Neuronal stem cell (in vitro differentiated cells): Measurements from ENCODE around the gene RETREG3.
"Not testable (repeated sequence)": the region's sequence is repeated elsewhere in the genome, so short reads cannot be mapped to it uniquely, and the experiment has no call there.

Source experiments
- DNase-seq: peaks from one replicate; pipeline ENCODE4 v3.0.0-alpha.2; 2013; ENCODE audit warnings: low spot score
- H2AFZ ChIP-seq: one replicate; pipeline ENCODE4 v1.6.1; 2013; ENCODE audit warnings: mild to moderate bottlenecking, low read length, inconsistent platforms
- H2AK5ac ChIP-seq: 2 replicates; pipeline ENCODE4 v1.6.1; 2013; ENCODE audit warnings: low read depth, mild to moderate bottlenecking, inconsistent platforms, low read length, moderate library complexity, mixed read lengths
- H2BK120ac ChIP-seq: 2 replicates; pipeline ENCODE4 v1.6.1; 2013; ENCODE audit warnings: low read depth, mild to moderate bottlenecking, inconsistent platforms, low read length, moderate library complexity, mixed read lengths
- H2BK12ac ChIP-seq: one replicate; pipeline ENCODE4 v1.6.1; 2013; ENCODE audit warnings: low read length, inconsistent platforms
- H2BK15ac ChIP-seq: 2 replicates; pipeline ENCODE4 v1.6.1; 2013; ENCODE audit warnings: mild to moderate bottlenecking, low read length, inconsistent platforms, mixed read lengths
- H2BK5ac ChIP-seq: one replicate; pipeline ENCODE4 v1.6.1; 2013; ENCODE audit warnings: inconsistent platforms, mild to moderate bottlenecking, low read length, moderate library complexity
- H3K14ac ChIP-seq: one replicate; pipeline ENCODE4 v1.6.1; 2013; ENCODE audit warnings: low read length, inconsistent platforms
- H3K18ac ChIP-seq: 2 replicates; pipeline ENCODE4 v1.6.1; 2013; ENCODE audit warnings: low read length, inconsistent platforms
- H3K23ac ChIP-seq: 2 replicates; pipeline ENCODE4 v1.6.1; 2013; ENCODE audit warnings: low read depth, mild to moderate bottlenecking, mixed read lengths, low read length, inconsistent platforms; ENCODE audit not compliant: poor library complexity
- H3K27ac ChIP-seq: replicated peaks from 3 replicates; pipeline ENCODE4 v1.5.1; 2013; ENCODE audit warnings: low read length, inconsistent platforms
- H3K27me3 ChIP-seq, 3 experiments: 2 replicates each; pipeline ENCODE4 v1.6.1; 2013; ENCODE audit warnings: low read length in 3 of 3, mild to moderate bottlenecking in 2 of 3, inconsistent platforms in 1 of 3, low read depth in 1 of 3, mixed read lengths in 1 of 3, moderate library complexity in 1 of 3; ENCODE audit not compliant: control insufficient read depth in 3 of 3, insufficient read depth in 3 of 3
- H3K36me3 ChIP-seq, 2 donors: replicated peaks in 1 of 2; 2 replicates each; pipeline ENCODE4 v1.6.1; 2013; ENCODE audit warnings: low read length in 2 of 2; ENCODE audit not compliant: control insufficient read depth in 2 of 2, insufficient read depth in 2 of 2
- H3K4ac ChIP-seq: 2 replicates; pipeline ENCODE4 v1.6.1; 2013; ENCODE audit warnings: inconsistent platforms, mild to moderate bottlenecking, low read length, moderate library complexity
- H3K4me1 ChIP-seq, 2 donors: 1 replicate in 1 of 2; 2 replicates in 1 of 2; pipeline ENCODE4 v1.6.1; 2013; ENCODE audit warnings: low read length in 2 of 2, low read depth in 1 of 2; ENCODE audit not compliant: control insufficient read depth in 2 of 2, insufficient read depth in 1 of 2
- H3K4me2 ChIP-seq: one replicate; pipeline ENCODE4 v1.6.1; 2013; ENCODE audit warnings: mild to moderate bottlenecking, low read length, inconsistent platforms; ENCODE audit not compliant: insufficient read depth, poor library complexity, severe bottlenecking
- H3K4me3 ChIP-seq, 2 donors: 2 replicates each; pipeline ENCODE4 v1.5.1; 2013; ENCODE audit warnings: low read length in 2 of 2, mild to moderate bottlenecking in 2 of 2, inconsistent platforms in 1 of 2, moderate library complexity in 1 of 2
- H3K79me1 ChIP-seq: one replicate; pipeline ENCODE4 v1.6.1; 2013; ENCODE audit warnings: low read depth, mild to moderate bottlenecking, inconsistent platforms, low read length, moderate library complexity
- H3K9ac ChIP-seq: one replicate; pipeline ENCODE4 v1.6.1; 2013; ENCODE audit warnings: mild to moderate bottlenecking, low read depth, low read length, inconsistent platforms; ENCODE audit not compliant: poor library complexity
- H3K9me3 ChIP-seq, 2 donors: replicated peaks in 1 of 2; 2 replicates each; pipeline versions ENCODE3 to v1.6.1; 2013; ENCODE audit warnings: low read length in 2 of 2, mild to moderate bottlenecking in 2 of 2, inconsistent platforms in 1 of 2, low read depth in 1 of 2, mixed read lengths in 1 of 2, moderate library complexity in 1 of 2; ENCODE audit not compliant: control insufficient read depth in 2 of 2, insufficient read depth in 1 of 2
- H4K8ac ChIP-seq: one replicate; pipeline ENCODE4 v1.6.1; 2013; ENCODE audit warnings: low read depth, mild to moderate bottlenecking, inconsistent platforms, low read length, moderate library complexity
- H4K91ac ChIP-seq: one replicate; pipeline ENCODE4 v1.6.1; 2013; ENCODE audit warnings: low read length, low read depth, mild to moderate bottlenecking, inconsistent platforms; ENCODE audit not compliant: poor library complexity
- WGBS, 2 donors: extraction: QIAGEN DNeasy Blood & Tissue Kit; methylation state at CpG; one replicate each; pipeline ENCODE4 v1.1.7; 2013; ENCODE audit warnings: missing lambda C conversion rate in 2 of 2, mixed read lengths in 1 of 2; ENCODE audit not compliant: insufficient read length in 2 of 2, insufficient replicate concordance in 1 of 2; ENCODE audit errors: extremely low coverage in 2 of 2; 5-methylcytosine and 5-hydroxymethylcytosine counted together

RETREG3 gene

GRCh38 chr17:42554250-42555121 is 54.7 kb downstream of the RETREG3 start:
- Histone ChIP-seq H2BK15ac (peak overlapping the region; percentile 15), H3K4me2 (peak overlapping the region; percentile 77), H3K4ac (peak overlapping the region; percentile 13), H4K8ac (no peak overlapping the region), H3K9me3 (no peaks in the 10 kb centered on the region), H2AFZ (peak overlapping the region; percentile 96), H4K91ac (peak overlapping the region; percentile 2), H3K9ac (peak overlapping the region; percentile 95), H2BK120ac (peak overlapping the region; percentile 47), H3K27me3 (no peaks in the 10 kb centered on the region), H2BK12ac (peak overlapping the region; percentile 2), H3K4me3 (peak overlapping the region; percentile 89 to 97), H3K36me3 (no peaks in the 10 kb centered on the region), H3K18ac (peak overlapping the region; percentile 86), H3K23ac (peak overlapping the region; percentile 50), H3K27ac (peak overlapping the region; percentile 78), H2AK5ac (peak overlapping the region; percentile 54), H3K4me1 (peaks cover 6 to 8% of the 10 kb centered on the region in 2 donors), H3K79me1 (peaks cover 6% of the 10 kb centered on the region), H3K14ac (peak overlapping the region; percentile 40), H2BK5ac (peak overlapping the region; percentile 83)
- peak; percentile 86 for DNase-seq
- no CpG with 5 or more reads among the region's 82 CpGs for WGBS, 2 donors

DNA sequence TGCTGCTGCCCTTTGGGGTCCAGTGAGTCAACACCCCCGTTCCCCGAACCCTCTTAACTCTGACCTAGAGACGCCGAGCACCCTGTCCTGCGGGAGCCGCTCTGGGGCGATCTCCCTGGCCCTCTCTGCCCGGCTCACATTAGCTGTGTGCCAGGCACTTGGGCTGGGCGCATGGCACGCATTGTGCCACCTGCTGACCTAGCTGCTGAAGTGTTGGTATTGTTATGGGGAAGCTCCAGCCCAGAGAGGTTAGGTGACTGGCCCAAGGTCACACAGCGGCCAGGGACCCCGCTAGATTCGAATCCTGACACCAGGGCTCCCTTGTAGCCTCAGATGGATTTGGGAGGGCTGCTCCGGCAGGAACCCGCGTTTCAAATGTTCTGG is 55.3 kb downstream of the RETREG3 start:
- peak overlapping the region; percentile 54 for H2AK5ac ChIP-seq
- no peak for DNase-seq
- peak overlapping the region; percentile 83 for H2BK5ac ChIP-seq
- H3K36me3 ChIP-seq = peaks cover 0 to 3% of the 10 kb centered on the region in 2 donors
- H3K9ac ChIP-seq = peak overlapping the region; percentile 94
- peak overlapping the region; percentile 89 to 97 for H3K4me3 ChIP-seq
- H2BK15ac ChIP-seq = no peak overlapping the region
- H3K79me1 ChIP-seq = peaks cover 6% of the 10 kb centered on the region
- peak overlapping the region; percentile 37 for H3K23ac ChIP-seq
- H4K8ac ChIP-seq = no peak overlapping the region
- H3K18ac ChIP-seq = peak overlapping the region; percentile 66
- peak overlapping the region; percentile 2 for H4K91ac ChIP-seq
- peak overlapping the region; percentile 63 for H3K14ac ChIP-seq
- H3K27me3 ChIP-seq = no peaks in the 10 kb centered on the region
- peak overlapping the region; percentile 96 for H2AFZ ChIP-seq
- WGBS, 2 donors = no CpG with 5 or more reads among the region's 16 CpGs
- peak overlapping the region; percentile 72 for H3K4me2 ChIP-seq
- peak overlapping the region; percentile 47 for H2BK120ac ChIP-seq
- peak overlapping the region; percentile 13 for H3K4ac ChIP-seq
- no peaks in the 10 kb centered on the region for H3K9me3 ChIP-seq
- no peak overlapping the region for H3K27ac ChIP-seq
- peaks cover 6 to 10% of the 10 kb centered on the region in 2 donors for H3K4me1 ChIP-seq
- H2BK12ac ChIP-seq = no peak overlapping the region

- Histone ChIP-seq H3K23ac (peak overlapping the region; percentile 37), H3K79me1 (peaks cover 6% of the 10 kb centered on the region), H3K27me3 (no peaks in the 10 kb centered on the region), H4K91ac (no peak overlapping the region), H3K4me3 (peak overlapping the region; percentile 52 to 97), H2BK15ac (no peak overlapping the region), H3K36me3 (peaks cover 0 to 3% of the 10 kb centered on the region in 2 donors), H2BK12ac (no peak overlapping the region), H3K27ac (no peak overlapping the region), H3K18ac (no peak overlapping the region), H3K14ac (no peak overlapping the region), H2AFZ (no peak overlapping the region), H2AK5ac (peak overlapping the region; percentile 54), H3K4me1 (peaks cover 6 to 11% of the 10 kb centered on the region in 2 donors), H4K8ac (peak overlapping the region; percentile 43), H3K9ac (no peak overlapping the region), H3K4me2 (no peak overlapping the region), H3K9me3 (no peaks in the 10 kb centered on the region), H2BK5ac (peak overlapping the region; percentile 66), H2BK120ac (peak overlapping the region; percentile 72), H3K4ac (no peak overlapping the region)
- DNase-seq = no peak
- no CpG with 5 or more reads among the region's 45 CpGs for WGBS, 2 donors
These were observed 55.9 kb downstream of the RETREG3 start for GRCh38 chr17:42553161-42553818.

DNA sequence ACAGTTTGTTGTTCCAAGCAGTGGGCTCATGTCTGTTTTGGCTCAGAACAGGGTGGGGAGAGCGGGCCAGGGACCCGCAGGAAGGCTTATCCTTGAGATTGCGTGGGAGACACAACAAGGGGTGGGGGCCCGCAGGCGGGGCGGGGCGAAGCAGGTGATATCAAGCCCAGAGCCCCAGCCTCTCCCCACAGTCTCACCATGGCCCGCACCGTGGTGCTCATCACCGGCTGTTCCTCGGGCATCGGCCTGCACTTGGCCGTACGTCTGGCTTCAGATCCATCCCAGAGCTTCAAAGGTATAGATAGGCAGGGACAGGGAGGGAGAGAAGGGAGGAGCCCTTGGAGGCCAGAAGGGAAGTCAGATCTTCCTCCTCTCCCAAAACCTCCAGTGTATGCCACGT is 56.4 kb downstream of the RETREG3 start, which contains the start of gene HSD17B1:
TSS of gene HSD17B1 (plus strand) at position 188 of the 400 bp plus-strand sequence. CDS start at position 199, 11 bp downstream.
- peak within 1 kb of the TSS; percentile 37 for H3K23ac ChIP-seq
- not testable (repeated sequence) for H3K27me3 ChIP-seq, H3K27ac ChIP-seq, H2BK15ac ChIP-seq, H3K9me3 ChIP-seq, H3K18ac ChIP-seq, DNase-seq, H3K36me3 ChIP-seq, H3K9ac ChIP-seq, H4K91ac ChIP-seq, H3K14ac ChIP-seq, H3K4ac ChIP-seq, H3K79me1 ChIP-seq, H2BK12ac ChIP-seq, H2AFZ ChIP-seq
- H3K4me1 ChIP-seq = peaks cover 6 to 13% of the 10 kb centered on the region in 2 donors
- peak within 1 kb of the TSS; percentile 89 to 97 for H3K4me3 ChIP-seq
- peak within 1 kb of the TSS; percentile 43 for H4K8ac ChIP-seq
- peak within 1 kb of the TSS; percentile 66 for H2BK5ac ChIP-seq
- peak within 1 kb of the TSS; percentile 72 for H2BK120ac ChIP-seq
- WGBS, 2 donors = no CpG with 5 or more reads among the region's 15 CpGs
- H3K4me2 ChIP-seq = peak within 1 kb of the TSS; percentile 72
- peak within 1 kb of the TSS; percentile 54 for H2AK5ac ChIP-seq
